ENCODE measurements around the gene ELAVL2. TPM values are rescaled to one million over a fixed set of nuclear protein-coding genes. Genes with fewer than 3 reads are reported as not detected.

ELAVL2 gene
- total RNA-seq, 1 experiment from 2014 or later: not detected

- no TSS peak for BruUV-seq (replicated peaks)
- in situ Hi-C loops (cut with HindIII; ENCODE audit: low pct_unique_long_range_greater_than_20kb, low sequenced_read_pairs): no loop called here
These were observed 24.5 kb downstream of the ELAVL2 start for GRCh38 chr9:23801523-23801922.

DNA sequence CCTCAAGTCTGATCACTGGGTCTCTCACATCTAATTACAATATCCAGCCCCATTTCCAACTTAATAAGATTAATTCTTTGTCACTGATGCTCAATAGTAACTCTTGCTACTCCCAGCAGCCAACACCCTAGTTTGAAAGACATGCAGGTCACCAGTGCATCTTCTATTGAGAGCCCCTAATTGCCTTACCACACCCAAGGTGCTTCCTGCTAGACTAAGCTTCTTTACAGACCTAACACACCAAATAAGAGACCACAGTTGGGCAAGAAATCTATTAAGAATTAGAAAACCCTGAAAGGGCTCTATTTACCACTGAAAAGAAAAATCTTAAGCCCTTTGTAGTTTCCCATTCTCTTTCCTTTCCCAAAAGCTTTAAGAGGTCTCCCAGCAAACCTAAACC is 26.5 kb downstream of the ELAVL2 start:
- Histone ChIP-seq H3K27me3 (ENCODE audit: control insufficient read depth, insufficient read depth, low read length) (no peaks in the 10 kb centered on the region), H3K4me1 (ENCODE audit: control insufficient read depth, insufficient read depth, low read length) (no peaks in the 10 kb centered on the region), H3K36me3 (ENCODE audit: control insufficient read depth, insufficient read depth, low read length) (no peaks in the 10 kb centered on the region), H3K4me3 (ENCODE audit: low read depth in 2 of 2, low read length in 2 of 2) (no peak overlapping the region), H3K27ac (ENCODE audit: low read length) (no peak overlapping the region), H3K9me3 (ENCODE audit: control insufficient read depth, insufficient read depth, low read depth, low read length) (no peaks in the 10 kb centered on the region)
- in situ Hi-C loops (cut with HindIII; ENCODE audit: low pct_unique_long_range_greater_than_20kb, low sequenced_read_pairs) (no loop called here), intact Hi-C loops (cut with micrococcal nuclease; ENCODE audit: unreplicated experiment) (no loop called here)
- ATAC-seq: no peak
- DNase-seq (ENCODE audit: low read depth, low spot score): no peak
- CTCF ChIA-PET: no interaction called here
- TF ChIP-seq, protein P1, sequence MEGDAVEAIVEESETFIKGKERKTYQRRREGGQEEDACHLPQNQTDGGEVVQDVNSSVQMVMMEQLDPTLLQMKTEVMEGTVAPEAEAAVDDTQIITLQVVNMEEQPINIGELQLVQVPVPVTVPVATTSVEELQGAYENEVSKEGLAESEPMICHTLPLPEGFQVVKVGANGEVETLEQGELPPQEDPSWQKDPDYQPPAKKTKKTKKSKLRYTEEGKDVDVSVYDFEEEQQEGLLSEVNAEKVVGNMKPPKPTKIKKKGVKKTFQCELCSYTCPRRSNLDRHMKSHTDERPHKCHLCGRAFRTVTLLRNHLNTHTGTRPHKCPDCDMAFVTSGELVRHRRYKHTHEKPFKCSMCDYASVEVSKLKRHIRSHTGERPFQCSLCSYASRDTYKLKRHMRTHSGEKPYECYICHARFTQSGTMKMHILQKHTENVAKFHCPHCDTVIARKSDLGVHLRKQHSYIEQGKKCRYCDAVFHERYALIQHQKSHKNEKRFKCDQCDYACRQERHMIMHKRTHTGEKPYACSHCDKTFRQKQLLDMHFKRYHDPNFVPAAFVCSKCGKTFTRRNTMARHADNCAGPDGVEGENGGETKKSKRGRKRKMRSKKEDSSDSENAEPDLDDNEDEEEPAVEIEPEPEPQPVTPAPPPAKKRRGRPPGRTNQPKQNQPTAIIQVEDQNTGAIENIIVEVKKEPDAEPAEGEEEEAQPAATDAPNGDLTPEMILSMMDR (IDR thresholded peaks at IDR 0.05): no peak
- TF ChIP-seq TCF7L2 (IDR thresholded peaks at IDR 0.05; ENCODE audit: low read depth, low read length): no peak
- TF ChIP-seq, protein P2, sequence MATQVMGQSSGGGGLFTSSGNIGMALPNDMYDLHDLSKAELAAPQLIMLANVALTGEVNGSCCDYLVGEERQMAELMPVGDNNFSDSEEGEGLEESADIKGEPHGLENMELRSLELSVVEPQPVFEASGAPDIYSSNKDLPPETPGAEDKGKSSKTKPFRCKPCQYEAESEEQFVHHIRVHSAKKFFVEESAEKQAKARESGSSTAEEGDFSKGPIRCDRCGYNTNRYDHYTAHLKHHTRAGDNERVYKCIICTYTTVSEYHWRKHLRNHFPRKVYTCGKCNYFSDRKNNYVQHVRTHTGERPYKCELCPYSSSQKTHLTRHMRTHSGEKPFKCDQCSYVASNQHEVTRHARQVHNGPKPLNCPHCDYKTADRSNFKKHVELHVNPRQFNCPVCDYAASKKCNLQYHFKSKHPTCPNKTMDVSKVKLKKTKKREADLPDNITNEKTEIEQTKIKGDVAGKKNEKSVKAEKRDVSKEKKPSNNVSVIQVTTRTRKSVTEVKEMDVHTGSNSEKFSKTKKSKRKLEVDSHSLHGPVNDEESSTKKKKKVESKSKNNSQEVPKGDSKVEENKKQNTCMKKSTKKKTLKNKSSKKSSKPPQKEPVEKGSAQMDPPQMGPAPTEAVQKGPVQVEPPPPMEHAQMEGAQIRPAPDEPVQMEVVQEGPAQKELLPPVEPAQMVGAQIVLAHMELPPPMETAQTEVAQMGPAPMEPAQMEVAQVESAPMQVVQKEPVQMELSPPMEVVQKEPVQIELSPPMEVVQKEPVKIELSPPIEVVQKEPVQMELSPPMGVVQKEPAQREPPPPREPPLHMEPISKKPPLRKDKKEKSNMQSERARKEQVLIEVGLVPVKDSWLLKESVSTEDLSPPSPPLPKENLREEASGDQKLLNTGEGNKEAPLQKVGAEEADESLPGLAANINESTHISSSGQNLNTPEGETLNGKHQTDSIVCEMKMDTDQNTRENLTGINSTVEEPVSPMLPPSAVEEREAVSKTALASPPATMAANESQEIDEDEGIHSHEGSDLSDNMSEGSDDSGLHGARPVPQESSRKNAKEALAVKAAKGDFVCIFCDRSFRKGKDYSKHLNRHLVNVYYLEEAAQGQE (IDR thresholded peaks at IDR 0.05; ENCODE audit: insufficient read depth in 1 of 2, low read depth in 2 of 2, low read length in 1 of 2): no peak
- no peak for TF ChIP-seq SIN3A (IDR thresholded peaks at IDR 0.05; ENCODE audit: borderline replicate concordance, insufficient read depth, low read depth, low read length)
- TF ChIP-seq POLR2AphosphoS5 (IDR thresholded peaks at IDR 0.05; ENCODE audit: low read depth, low read length): no peak
- POLR2A ChIA-PET: no interaction called here
- no TSS peak for BruUV-seq (replicated peaks)

More at GRCh38 chr9:23801523-23801922, 24.5 kb downstream of the ELAVL2 start:
- no peak overlapping the region for H3K27ac ChIP-seq (ENCODE audit: low read length)
- ChIA-PET POLR2A (no interaction called here), CTCF (no interaction called here)
- no peak overlapping the region for H3K4me3 ChIP-seq (ENCODE audit: low read depth in 2 of 2, low read length in 2 of 2)
- no peak for ATAC-seq
- H3K9me3 ChIP-seq (ENCODE audit: control insufficient read depth, insufficient read depth, low read depth, low read length): no peaks in the 10 kb centered on the region
- no peaks in the 10 kb centered on the region for H3K4me1 ChIP-seq (ENCODE audit: control insufficient read depth, insufficient read depth, low read length)
- no peak for DNase-seq (ENCODE audit: low read depth, low spot score)
- H3K27me3 ChIP-seq (ENCODE audit: control insufficient read depth, insufficient read depth, low read length): no peaks in the 10 kb centered on the region
- TF ChIP-seq POLR2AphosphoS5 (IDR thresholded peaks at IDR 0.05; ENCODE audit: low read depth, low read length) (no peak), SIN3A (IDR thresholded peaks at IDR 0.05; ENCODE audit: borderline replicate concordance, insufficient read depth, low read depth, low read length) (no peak), TCF7L2 (IDR thresholded peaks at IDR 0.05; ENCODE audit: low read depth, low read length) (no peak)
- TF ChIP-seq, protein P1 (IDR thresholded peaks at IDR 0.05): no peak
- TF ChIP-seq, protein P2 (IDR thresholded peaks at IDR 0.05; ENCODE audit: insufficient read depth in 1 of 2, low read depth in 2 of 2, low read length in 1 of 2): no peak
- H3K36me3 ChIP-seq (ENCODE audit: control insufficient read depth, insufficient read depth, low read length): no peaks in the 10 kb centered on the region
- intact Hi-C loops (cut with micrococcal nuclease; ENCODE audit: unreplicated experiment): no loop called here

Measured in Panc1 (cell line).